ENCODE data around the gene ZNF764. TPM values are rescaled to one million over a fixed set of nuclear protein-coding genes. Genes with fewer than 3 reads are reported as not detected.

ZNF764 gene
- total and polyA plus RNA-seq, 4 donors: 1.6 to 6.8 (median 4.2) TPM

GRCh38 chr16:30533748-30534367 lies 24.3 kb downstream of the ZNF764 start:
- WGBS: 7% methylated on average over 29 of the region's 29 CpGs
- H3K36me3 ChIP-seq (ENCODE audit: control insufficient read depth in 4 of 4, insufficient read depth in 3 of 4, low read depth in 1 of 4, low read length in 3 of 4): peaks cover 0 to 6% (median 1%) of the 10 kb centered on the region in 4 donors
- H3K4me3 ChIP-seq (ENCODE audit: low read depth in 1 of 3, low read length in 3 of 3): peak overlapping the region; percentile 65 to 81 (median 75)
- no peak for DNase-seq (ENCODE audit: low spot score)
- peak overlapping the region; percentile 70 to 86 for H3K9ac ChIP-seq (ENCODE audit: low read depth in 1 of 2, low read length in 2 of 2)
- no peak for TF ChIP-seq MAX (IDR thresholded peaks at IDR 0.05)
- no peak for TF ChIP-seq NR2F2 (IDR thresholded peaks at IDR 0.05)
- TF ChIP-seq JUND (IDR thresholded peaks at IDR 0.05): no peak
- H3K27ac ChIP-seq (ENCODE audit: low read depth in 1 of 2, low read length in 2 of 2): peak overlapping the region; percentile 86 to 99
- H3K9me3 ChIP-seq (ENCODE audit: control insufficient read depth in 4 of 4, low read length in 3 of 4): no peaks in the 10 kb centered on the region
- H3K4me1 ChIP-seq (ENCODE audit: control insufficient read depth in 4 of 4, insufficient read depth in 4 of 4, low read length in 3 of 4): peaks cover 7 to 43% (median 26%) of the 10 kb centered on the region in 4 donors
- no peaks in the 10 kb centered on the region for H3K27me3 ChIP-seq (ENCODE audit: control insufficient read depth in 4 of 4, insufficient read depth in 4 of 4, low read length in 3 of 4)

DNA sequence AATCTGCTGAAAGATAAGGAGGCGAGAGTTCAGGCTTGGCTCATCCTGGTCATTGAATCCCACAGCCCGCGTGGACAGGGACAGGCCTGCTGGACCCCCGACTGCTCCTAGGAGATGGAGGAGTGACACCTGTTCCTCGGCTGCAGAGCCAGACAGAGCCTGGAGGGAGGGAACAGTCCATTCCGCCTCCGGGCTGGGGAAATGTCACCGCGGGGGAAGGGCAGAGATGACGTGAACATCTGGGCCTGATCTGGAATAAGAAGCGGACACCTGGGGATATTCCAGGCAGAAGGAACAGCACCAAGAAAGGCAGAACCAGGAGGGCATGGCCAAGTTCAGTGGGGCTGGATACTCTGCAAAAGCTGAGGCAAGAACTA lies 25.0 kb downstream of the ZNF764 start:
- Histone ChIP-seq H3K9ac (ENCODE audit: low read depth in 1 of 2, low read length in 2 of 2) (no peak overlapping the region), H3K9me3 (ENCODE audit: control insufficient read depth in 4 of 4, low read length in 3 of 4) (no peaks in the 10 kb centered on the region), H3K4me1 (ENCODE audit: control insufficient read depth in 4 of 4, insufficient read depth in 4 of 4, low read length in 3 of 4) (peaks cover 7 to 48% (median 26%) of the 10 kb centered on the region in 4 donors), H3K27ac (ENCODE audit: low read depth in 1 of 2, low read length in 2 of 2) (no peak overlapping the region), H3K27me3 (ENCODE audit: control insufficient read depth in 4 of 4, insufficient read depth in 4 of 4, low read length in 3 of 4) (no peaks in the 10 kb centered on the region), H3K36me3 (ENCODE audit: control insufficient read depth in 4 of 4, insufficient read depth in 3 of 4, low read depth in 1 of 4, low read length in 3 of 4) (peaks cover 0 to 6% (median 1%) of the 10 kb centered on the region in 4 donors), H3K4me3 (ENCODE audit: low read depth in 1 of 3, low read length in 3 of 3) (peak overlapping the region in 1 of 3 donors; percentile 81)
- TF ChIP-seq SP1 (IDR thresholded peaks at IDR 0.05) (no peak), EGR1 (IDR thresholded peaks at IDR 0.05; ENCODE audit: low read depth in 2 of 2) (no peak), NR2F2 (IDR thresholded peaks at IDR 0.05) (no peak), RAD21 (IDR thresholded peaks at IDR 0.05) (no peak), MAX (IDR thresholded peaks at IDR 0.05) (no peak), FOXA1 (IDR thresholded peaks at IDR 0.05) (no peak), TAF1 (conservative IDR thresholded peaks at IDR 0.05) (no peak), FOXA2 (IDR thresholded peaks at IDR 0.05) (no peak), ZBTB33 (IDR thresholded peaks at IDR 0.05) (no peak), HNF4G (IDR thresholded peaks at IDR 0.05) (no peak), HNF4A (conservative IDR thresholded peaks at IDR 0.05) (no peak), RXRA (IDR thresholded peaks at IDR 0.05) (no peak), GABPA (IDR thresholded peaks at IDR 0.05 in 1 of 2, conservative IDR thresholded peaks at IDR 0.05 in 1 of 2) (no peak), JUND (IDR thresholded peaks at IDR 0.05) (no peak), YY1 (IDR thresholded peaks at IDR 0.05) (no peak)
- TF ChIP-seq, protein P1, sequence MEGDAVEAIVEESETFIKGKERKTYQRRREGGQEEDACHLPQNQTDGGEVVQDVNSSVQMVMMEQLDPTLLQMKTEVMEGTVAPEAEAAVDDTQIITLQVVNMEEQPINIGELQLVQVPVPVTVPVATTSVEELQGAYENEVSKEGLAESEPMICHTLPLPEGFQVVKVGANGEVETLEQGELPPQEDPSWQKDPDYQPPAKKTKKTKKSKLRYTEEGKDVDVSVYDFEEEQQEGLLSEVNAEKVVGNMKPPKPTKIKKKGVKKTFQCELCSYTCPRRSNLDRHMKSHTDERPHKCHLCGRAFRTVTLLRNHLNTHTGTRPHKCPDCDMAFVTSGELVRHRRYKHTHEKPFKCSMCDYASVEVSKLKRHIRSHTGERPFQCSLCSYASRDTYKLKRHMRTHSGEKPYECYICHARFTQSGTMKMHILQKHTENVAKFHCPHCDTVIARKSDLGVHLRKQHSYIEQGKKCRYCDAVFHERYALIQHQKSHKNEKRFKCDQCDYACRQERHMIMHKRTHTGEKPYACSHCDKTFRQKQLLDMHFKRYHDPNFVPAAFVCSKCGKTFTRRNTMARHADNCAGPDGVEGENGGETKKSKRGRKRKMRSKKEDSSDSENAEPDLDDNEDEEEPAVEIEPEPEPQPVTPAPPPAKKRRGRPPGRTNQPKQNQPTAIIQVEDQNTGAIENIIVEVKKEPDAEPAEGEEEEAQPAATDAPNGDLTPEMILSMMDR (IDR thresholded peaks at IDR 0.05; ENCODE audit: low read depth, low read length, missing input control): no peak
- TF ChIP-seq, protein P2, sequence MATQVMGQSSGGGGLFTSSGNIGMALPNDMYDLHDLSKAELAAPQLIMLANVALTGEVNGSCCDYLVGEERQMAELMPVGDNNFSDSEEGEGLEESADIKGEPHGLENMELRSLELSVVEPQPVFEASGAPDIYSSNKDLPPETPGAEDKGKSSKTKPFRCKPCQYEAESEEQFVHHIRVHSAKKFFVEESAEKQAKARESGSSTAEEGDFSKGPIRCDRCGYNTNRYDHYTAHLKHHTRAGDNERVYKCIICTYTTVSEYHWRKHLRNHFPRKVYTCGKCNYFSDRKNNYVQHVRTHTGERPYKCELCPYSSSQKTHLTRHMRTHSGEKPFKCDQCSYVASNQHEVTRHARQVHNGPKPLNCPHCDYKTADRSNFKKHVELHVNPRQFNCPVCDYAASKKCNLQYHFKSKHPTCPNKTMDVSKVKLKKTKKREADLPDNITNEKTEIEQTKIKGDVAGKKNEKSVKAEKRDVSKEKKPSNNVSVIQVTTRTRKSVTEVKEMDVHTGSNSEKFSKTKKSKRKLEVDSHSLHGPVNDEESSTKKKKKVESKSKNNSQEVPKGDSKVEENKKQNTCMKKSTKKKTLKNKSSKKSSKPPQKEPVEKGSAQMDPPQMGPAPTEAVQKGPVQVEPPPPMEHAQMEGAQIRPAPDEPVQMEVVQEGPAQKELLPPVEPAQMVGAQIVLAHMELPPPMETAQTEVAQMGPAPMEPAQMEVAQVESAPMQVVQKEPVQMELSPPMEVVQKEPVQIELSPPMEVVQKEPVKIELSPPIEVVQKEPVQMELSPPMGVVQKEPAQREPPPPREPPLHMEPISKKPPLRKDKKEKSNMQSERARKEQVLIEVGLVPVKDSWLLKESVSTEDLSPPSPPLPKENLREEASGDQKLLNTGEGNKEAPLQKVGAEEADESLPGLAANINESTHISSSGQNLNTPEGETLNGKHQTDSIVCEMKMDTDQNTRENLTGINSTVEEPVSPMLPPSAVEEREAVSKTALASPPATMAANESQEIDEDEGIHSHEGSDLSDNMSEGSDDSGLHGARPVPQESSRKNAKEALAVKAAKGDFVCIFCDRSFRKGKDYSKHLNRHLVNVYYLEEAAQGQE (IDR thresholded peaks at IDR 0.05): no peak
- TF ChIP-seq, protein P3, sequence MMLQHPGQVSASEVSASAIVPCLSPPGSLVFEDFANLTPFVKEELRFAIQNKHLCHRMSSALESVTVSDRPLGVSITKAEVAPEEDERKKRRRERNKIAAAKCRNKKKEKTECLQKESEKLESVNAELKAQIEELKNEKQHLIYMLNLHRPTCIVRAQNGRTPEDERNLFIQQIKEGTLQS (IDR thresholded peaks at IDR 0.05): no peak
- WGBS: 52% methylated on average over 11 of the region's 11 CpGs
- no peak for DNase-seq (ENCODE audit: low spot score)
